Embryonic facial prominence (tissue), 1 donor: ENCODE measurements around the gene RSPH3.

Experiments
- DNase-seq: peaks from one replicate; pipeline ENCODE4 v3.0.0-alpha.2; 2016; ENCODE audit errors: extremely low spot score

RSPH3 gene

GRCh38 chr6:158933079-158933595 lies 66.9 kb downstream of the RSPH3 start:
- no peak for DNase-seq

DNA sequence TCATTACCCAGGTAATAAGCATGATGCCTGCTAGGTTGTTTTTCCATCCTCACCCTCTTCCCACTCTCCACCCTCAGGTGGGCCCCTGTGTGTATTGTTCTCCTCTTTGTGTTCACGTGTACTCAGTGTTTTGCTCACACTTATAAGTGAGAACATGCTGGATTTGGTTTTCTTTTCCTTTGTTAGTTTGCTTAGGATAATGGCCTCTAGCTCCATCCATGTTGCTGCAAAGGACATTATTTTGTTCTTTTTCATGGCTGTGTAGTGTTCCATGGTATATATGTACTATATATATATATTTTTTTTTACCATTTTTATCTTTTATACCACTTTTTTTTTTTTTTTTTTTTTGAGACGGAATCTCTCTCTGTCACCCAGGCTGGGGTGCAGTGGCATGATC lies 71.9 kb downstream of the RSPH3 start:
- DNase-seq, result no peak

- DNase-seq, result no peak
Observed at GRCh38 chr6:158926414-158926813, 73.6 kb downstream of the RSPH3 start.

- no peak for DNase-seq
Observed at GRCh38 chr6:158924499-158925455, 75.2 kb downstream of the RSPH3 start.

- no peak for DNase-seq
Observed at GRCh38 chr6:158923805-158924498, 76.0 kb downstream of the RSPH3 start.
